Upper lobe of left lung (tissue), 6 donors: ENCODE results near the gene PTGDS. TPM values are rescaled to one million over a fixed set of nuclear protein-coding genes. Genes with fewer than 3 reads are reported as not detected.

ENCODE experiments used
- ATAC-seq, 2 donors: fragments of 200-7000 bp; cut with Tn5 transposase; one replicate each; pipeline ENCODE4 v1.9.1; 2022; ENCODE audit warnings: mild to moderate bottlenecking in 2 of 2, moderate library complexity in 2 of 2; ENCODE audit not compliant: low FRiP score in 2 of 2
- DNase-seq, 2 donors: peaks; one replicate each; pipeline ENCODE4 v3.0.0-alpha.2; 2019 to 2020
- H3K27ac ChIP-seq, 4 donors: fragments of 200-600 bp; sonication (generic); one replicate each; pipeline ENCODE4 v1.5.1; 2016 to 2019
- H3K27me3 ChIP-seq, 4 donors: fragments of 200-600 bp; sonication (generic); one replicate each; pipeline ENCODE4 v1.5.1; 2017 to 2019
- H3K36me3 ChIP-seq, 4 donors: fragments of 200-600 bp; sonication (generic); one replicate each; pipeline ENCODE4 v1.5.1; 2016 to 2019
- H3K4me1 ChIP-seq, 4 donors: fragments of 200-600 bp; sonication (generic); one replicate each; pipeline ENCODE4 v1.5.1; 2018 to 2019
- H3K4me3 ChIP-seq, 4 donors: fragments of 200-600 bp; sonication (generic); one replicate each; pipeline ENCODE4 v1.5.1; 2017 to 2019; ENCODE audit warnings: mild to moderate bottlenecking in 2 of 4, moderate library complexity in 1 of 4
- H3K9me3 ChIP-seq, 4 donors: fragments of 200-600 bp; sonication (generic); one replicate each; pipeline ENCODE4 v1.5.1; 2018 to 2019
- EP300 ChIP-seq, 4 donors: sonication (generic); formaldehyde crosslinking; IDR thresholded peaks; one replicate each; pipeline ENCODE4 v1.5.1; 2017; ENCODE audit warnings: antibody characterized with exemption in 4 of 4, control low read depth in 2 of 4
- POLR2A ChIP-seq, 4 donors: fragments of 450-650 bp; IDR thresholded peaks; one replicate each; pipeline ENCODE4 v1.5.1; 2016 to 2017; ENCODE audit warnings: antibody characterized with exemption in 4 of 4, mild to moderate bottlenecking in 2 of 4
- POLR2AphosphoS5 ChIP-seq, 2 donors: sonication (generic); formaldehyde crosslinking; IDR thresholded peaks; one replicate each; pipeline ENCODE4 v1.5.1; 2017; ENCODE audit warnings: antibody characterized with exemption in 2 of 2
- WGBS, 2 donors: methylation state at CpG; one replicate each; pipeline ENCODE4 v1.1.5; 2017 to 2018; 5-methylcytosine and 5-hydroxymethylcytosine counted together
- total RNA-seq, 6 donors: library from RNA; depleted of rRNA in 4 of 6; stranded (reverse); fragments of >200 nt in 4 of 6; gene quantifications; one replicate each; pipeline versions ENCODE4 v1.1.0 to v1.2.1, GENCODE V29; 2016 to 2021
- TF ChIP-seq, protein P1 (sequence below), 6 experiments: fragments of 450-650 bp in 4 of 6; fragments of 200-600 bp in 2 of 6; sonication (generic) in 2 of 6; IDR thresholded peaks; one replicate each; pipeline ENCODE4 v1.5.1; 2016 to 2019; ENCODE audit warnings: antibody characterized with exemption in 6 of 6
- donor health status: DM: no; HTN: no; CAD: no; lungs with moderate emphysema.
- donor health status: DM: no; HTN: yes; CAD: no; lungs with severe emphysema.

The PTGDS gene
- total RNA-seq, 6 donors from 2014 or later = 31.7 to 395 (median 246) TPM

DNA sequence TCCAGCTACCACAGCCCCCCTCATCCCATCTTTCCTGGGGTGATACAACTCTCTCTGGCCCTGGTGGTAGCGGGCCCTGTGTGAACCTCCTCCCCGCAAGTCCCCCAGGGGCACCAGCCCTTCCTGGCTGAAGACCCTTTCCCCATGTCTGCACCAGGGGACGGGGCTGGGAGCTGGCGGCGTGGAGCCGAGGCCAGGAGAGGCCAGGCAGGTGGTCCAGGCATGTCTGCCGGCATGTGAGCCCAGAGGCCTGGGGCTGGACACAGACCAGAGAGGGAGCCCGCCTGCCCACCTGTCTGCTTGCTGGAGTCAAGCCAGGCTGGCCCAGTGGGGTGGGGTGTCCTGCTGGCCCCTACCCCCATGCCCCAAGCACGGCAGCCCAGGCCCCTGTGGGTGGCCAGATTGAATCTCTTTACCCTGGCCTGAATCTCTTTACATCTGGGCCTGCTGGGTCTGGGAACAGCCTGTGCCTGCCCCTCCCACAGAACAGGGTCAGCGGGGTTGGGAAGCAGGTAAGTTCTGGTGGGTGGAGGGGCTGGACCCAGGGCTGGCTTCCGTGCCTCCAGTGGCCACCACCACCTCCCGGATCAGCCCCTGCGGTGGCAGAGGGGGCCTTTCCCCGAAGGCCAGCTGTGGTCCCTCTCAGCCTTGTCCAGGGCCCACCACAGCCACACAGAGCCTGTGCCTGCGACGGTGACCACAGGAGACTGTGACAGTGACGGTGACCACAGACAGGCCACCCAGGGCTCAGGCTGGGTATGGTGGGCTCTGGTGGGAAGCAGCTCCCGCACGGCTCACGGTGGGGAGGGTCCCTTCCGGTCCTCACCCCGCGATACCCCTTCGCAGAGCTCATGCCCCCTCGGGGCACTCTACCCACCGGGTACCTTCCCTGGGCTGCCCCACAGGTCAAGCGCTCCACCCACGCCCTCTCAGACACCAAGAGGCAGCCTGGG, 18.1 kb upstream of the PTGDS start:
- H3K36me3 ChIP-seq = no peaks in the 10 kb centered on the region
- TF ChIP-seq POLR2A (IDR thresholded peaks at IDR 0.05) = no peak
- TF ChIP-seq POLR2AphosphoS5 (IDR thresholded peaks at IDR 0.05) = no peak
- no peak for TF ChIP-seq EP300 (IDR thresholded peaks at IDR 0.05)
- TF ChIP-seq, protein P1, sequence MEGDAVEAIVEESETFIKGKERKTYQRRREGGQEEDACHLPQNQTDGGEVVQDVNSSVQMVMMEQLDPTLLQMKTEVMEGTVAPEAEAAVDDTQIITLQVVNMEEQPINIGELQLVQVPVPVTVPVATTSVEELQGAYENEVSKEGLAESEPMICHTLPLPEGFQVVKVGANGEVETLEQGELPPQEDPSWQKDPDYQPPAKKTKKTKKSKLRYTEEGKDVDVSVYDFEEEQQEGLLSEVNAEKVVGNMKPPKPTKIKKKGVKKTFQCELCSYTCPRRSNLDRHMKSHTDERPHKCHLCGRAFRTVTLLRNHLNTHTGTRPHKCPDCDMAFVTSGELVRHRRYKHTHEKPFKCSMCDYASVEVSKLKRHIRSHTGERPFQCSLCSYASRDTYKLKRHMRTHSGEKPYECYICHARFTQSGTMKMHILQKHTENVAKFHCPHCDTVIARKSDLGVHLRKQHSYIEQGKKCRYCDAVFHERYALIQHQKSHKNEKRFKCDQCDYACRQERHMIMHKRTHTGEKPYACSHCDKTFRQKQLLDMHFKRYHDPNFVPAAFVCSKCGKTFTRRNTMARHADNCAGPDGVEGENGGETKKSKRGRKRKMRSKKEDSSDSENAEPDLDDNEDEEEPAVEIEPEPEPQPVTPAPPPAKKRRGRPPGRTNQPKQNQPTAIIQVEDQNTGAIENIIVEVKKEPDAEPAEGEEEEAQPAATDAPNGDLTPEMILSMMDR (IDR thresholded peaks at IDR 0.05) = no peak
- no peaks in the 10 kb centered on the region for H3K9me3 ChIP-seq
- H3K4me1 ChIP-seq = peaks cover 2 to 13% (median 8%) of the 10 kb centered on the region in 4 donors
- H3K27ac ChIP-seq = peak overlapping the region in 2 of 4 donors; percentile 54
- H3K27me3 ChIP-seq = no peaks in the 10 kb centered on the region
- no peak overlapping the region for H3K4me3 ChIP-seq
- 87 to 91% methylated on average over 13 to 26 of the region's 28 CpGs for WGBS, 2 donors
- DNase-seq (peak in 1 of 2 donors; percentile 71), ATAC-seq (no peak)

GRCh38 chr9:136960212-136960937, 16.9 kb upstream of the PTGDS start:
- no peak overlapping the region for H3K4me3 ChIP-seq
- ATAC-seq (no peak), DNase-seq (peak in 1 of 2 donors; percentile 44)
- peaks cover 6 to 19% (median 12%) of the 10 kb centered on the region in 4 donors for H3K4me1 ChIP-seq
- no peaks in the 10 kb centered on the region for H3K27me3 ChIP-seq
- H3K27ac ChIP-seq = peak overlapping the region in 2 of 4 donors; percentile 54
- 72 to 74% methylated on average over 10 to 18 of the region's 19 CpGs for WGBS, 2 donors
- TF ChIP-seq POLR2AphosphoS5 (IDR thresholded peaks at IDR 0.05) (no peak), EP300 (IDR thresholded peaks at IDR 0.05) (no peak), POLR2A (IDR thresholded peaks at IDR 0.05) (no peak)
- TF ChIP-seq, protein P1 (IDR thresholded peaks at IDR 0.05) = no peak
- H3K36me3 ChIP-seq = no peaks in the 10 kb centered on the region
- no peaks in the 10 kb centered on the region for H3K9me3 ChIP-seq

GRCh38 chr9:136960938-136961275, 16.4 kb upstream of the PTGDS start:
- no peak overlapping the region for H3K4me3 ChIP-seq
- TF ChIP-seq POLR2AphosphoS5 (IDR thresholded peaks at IDR 0.05) = no peak
- H3K9me3 ChIP-seq = no peaks in the 10 kb centered on the region
- H3K36me3 ChIP-seq = no peaks in the 10 kb centered on the region
- H3K27me3 ChIP-seq = no peaks in the 10 kb centered on the region
- WGBS, 2 donors = 86 to 90% methylated on average over 2 to 11 of the region's 15 CpGs
- H3K27ac ChIP-seq = peak overlapping the region in 2 of 4 donors; percentile 15 to 18
- ATAC-seq (no peak), DNase-seq (peak in 1 of 2 donors; percentile 67)
- peaks cover 6 to 23% (median 12%) of the 10 kb centered on the region in 4 donors for H3K4me1 ChIP-seq

GRCh38 chr9:136961279-136962065, 15.8 kb upstream of the PTGDS start:
- no peaks in the 10 kb centered on the region for H3K9me3 ChIP-seq
- peak in 1 of 2 donors; percentile 77 for DNase-seq
- no peaks in the 10 kb centered on the region for H3K27me3 ChIP-seq
- peak overlapping the region in 2 of 4 donors; percentile 15 to 18 for H3K27ac ChIP-seq
- peaks cover 7 to 28% (median 17%) of the 10 kb centered on the region in 4 donors for H3K4me1 ChIP-seq
- TF ChIP-seq EP300 (IDR thresholded peaks at IDR 0.05) (no peak), POLR2AphosphoS5 (IDR thresholded peaks at IDR 0.05) (no peak), POLR2A (IDR thresholded peaks at IDR 0.05) (no peak)
- TF ChIP-seq, protein P1 (IDR thresholded peaks at IDR 0.05) = no peak
- ATAC-seq = peak in 1 of 2 donors; percentile 47
- H3K36me3 ChIP-seq = no peaks in the 10 kb centered on the region
- 73 to 80% methylated on average over 7 to 21 of the region's 23 CpGs for WGBS, 2 donors
- H3K4me3 ChIP-seq = no peak overlapping the region
